ENCODE results near the gene LCE2A. TPM values are rescaled to one million over a fixed set of nuclear protein-coding genes. Genes with fewer than 3 reads are reported as not detected.

The LCE2A gene
- total and polyA plus RNA-seq, 2 of the 8 experiments (the other 6 are each of a cell fraction or from before 2014, with no cell fraction given) = not detected

- Histone ChIP-seq H3K79me1 (ENCODE audit: low read depth, low read length) (no peaks in the 10 kb centered on the region), H2BK15ac (ENCODE audit: low read length) (no peak overlapping the region), H4K20me1 (replicated peaks in 1 of 2; ENCODE audit: control insufficient read depth in 1 of 2, insufficient read depth in 2 of 2, low read length in 2 of 2) (no peaks in the 10 kb centered on the region), H3K4ac (replicated peaks; ENCODE audit: insufficient read length, low read depth, low read length) (no peak overlapping the region), H2BK120ac (replicated peaks; ENCODE audit: low read depth, low read length) (no peak overlapping the region), H3K79me2 (ENCODE audit: control insufficient read depth in 1 of 2, insufficient read depth in 2 of 2, low read length in 2 of 2) (no peaks in the 10 kb centered on the region), H3K56ac (replicated peaks; ENCODE audit: insufficient read length, low read depth, low read length) (no peak overlapping the region), H3K4me2 (ENCODE audit: insufficient read depth in 1 of 2, low read depth in 2 of 2, low read length in 2 of 2) (no peak overlapping the region), H3K4me3 (ENCODE audit: extremely low read depth in 1 of 4, insufficient read depth in 2 of 4, low read depth in 3 of 4, low read length in 4 of 4) (no peak overlapping the region), H3K18ac (ENCODE audit: extremely low read depth, low read length) (no peak overlapping the region), H4K91ac (replicated peaks; ENCODE audit: insufficient read length, low read length) (no peak overlapping the region), H3K23me2 (ENCODE audit: low read depth, low read length) (no peaks in the 10 kb centered on the region), H3K23ac (ENCODE audit: insufficient read length) (no peak overlapping the region), H2AK5ac (ENCODE audit: low read depth, low read length) (no peak overlapping the region), H2BK5ac (ENCODE audit: low read depth, low read length) (no peak overlapping the region), H3K14ac (ENCODE audit: insufficient read length) (no peak overlapping the region), H4K5ac (ENCODE audit: insufficient read length, low read depth, low read length) (no peak overlapping the region), H4K8ac (ENCODE audit: extremely low read depth, insufficient read depth, low read length) (no peak overlapping the region), H2BK20ac (ENCODE audit: low read length) (no peak overlapping the region), H3K9ac (replicated peaks in 1 of 4; ENCODE audit: extremely low read depth in 1 of 4, low read depth in 3 of 4, low read length in 3 of 4) (no peak overlapping the region), H2AFZ (ENCODE audit: low read length) (no peak overlapping the region), H3K9me3 (ENCODE audit: insufficient read depth in 2 of 2, low read depth in 1 of 2, low read length in 1 of 2) (peaks cover 79 to 83% of the 10 kb centered on the region in 2 experiments), H2BK12ac (ENCODE audit: low read depth, low read length) (no peak overlapping the region), H3K27ac (ENCODE audit: low read depth, low read length) (no peak overlapping the region), H3K27me3 (replicated peaks in 1 of 4; ENCODE audit: control insufficient read depth in 3 of 4, extremely low read depth in 1 of 4, insufficient read depth in 3 of 4, low read length in 3 of 4) (no peaks in the 10 kb centered on the region), H3K4me1 (replicated peaks in 1 of 4; ENCODE audit: control insufficient read depth in 3 of 4, insufficient read depth in 4 of 4, low read length in 3 of 4) (no peaks in the 10 kb centered on the region), H3K36me3 (ENCODE audit: control insufficient read depth in 2 of 4, insufficient read depth in 4 of 4, low read length in 3 of 4) (no peaks in the 10 kb centered on the region; a peak in 1 of 8 replicates)
- WGBS, 2 experiments (ENCODE audit: extremely low coverage in 1 of 2, insufficient coverage in 1 of 2, insufficient read length in 1 of 2, insufficient replicate concordance in 2 of 2, low coverage in 1 of 2, low lambda C conversion rate in 2 of 2, missing lambda C conversion rate in 1 of 2) = 58% methylated on average over 5 of the region's 5 CpGs; no CpG with 5 or more reads in 1 of the 2 experiments
- FAIRE-seq (no peak), DNase-seq (ENCODE audit: low read depth in 1 of 2, low spot score in 2 of 2) (no peak)
- CTCF ChIA-PET (ENCODE audit: partially characterized antibody) = no interaction called here
- POLR2A ChIA-PET (ENCODE audit: partially characterized antibody) = no interaction called here
- no peak for TF ChIP-seq TEAD4 (IDR thresholded peaks at IDR 0.05; ENCODE audit: low read depth, low read length)
- no peak for TF ChIP-seq GABPA (IDR thresholded peaks at IDR 0.05; ENCODE audit: borderline replicate concordance, insufficient read depth, low read length)
- no peak for TF ChIP-seq NRF1 (IDR thresholded peaks at IDR 0.05; ENCODE audit: low read depth, low read length)
- no peak for TF ChIP-seq RAD21 (IDR thresholded peaks at IDR 0.05 in 1 of 2, conservative IDR thresholded peaks at IDR 0.05 in 1 of 2; ENCODE audit: low read depth in 2 of 2, low read length in 2 of 2)
These were observed 39.9 kb downstream of the LCE2A start for GRCh38 chr1:152737997-152738396.

Measured in H1 (cell line).